ENCODE measurements around the gene HADHB. TPM values are rescaled to one million over a fixed set of nuclear protein-coding genes. Genes with fewer than 3 reads are reported as not detected.

HADHB gene
- total RNA-seq, 2 donors from 2014 or later: 119 to 130 TPM

DNA sequence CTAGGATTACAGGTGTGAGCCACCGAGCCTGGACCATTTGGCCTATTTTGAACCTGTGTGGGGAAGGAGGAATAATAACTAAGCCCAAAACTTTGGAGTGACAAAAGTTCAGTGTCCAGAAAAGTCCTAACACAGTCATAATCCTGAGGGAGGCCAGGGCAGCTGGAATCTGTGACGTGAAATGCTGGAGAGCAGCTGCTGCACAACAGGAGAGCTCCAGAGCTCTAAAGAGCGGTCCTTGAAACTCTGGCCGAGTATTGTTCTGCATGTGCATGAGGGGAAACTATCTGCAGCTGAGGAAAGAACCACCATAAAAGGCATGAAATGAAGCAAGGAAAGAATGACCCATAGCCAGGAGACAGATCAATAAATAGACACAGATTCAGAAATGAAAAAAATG, 28.2 kb upstream of the HADHB start:
- 98% methylated on average over 4 of the region's 4 CpGs for WGBS
- no peak overlapping the region for H3K4me3 ChIP-seq
- no peak overlapping the region for H3K27ac ChIP-seq
- intact Hi-C loops (cut with DNase I): no loop called here
- no peaks in the 10 kb centered on the region for H3K27me3 ChIP-seq (replicated peaks; ENCODE audit: insufficient read depth)
- H3K9me3 ChIP-seq: no peaks in the 10 kb centered on the region
- no peak for DNase-seq (ENCODE audit: low spot score)
- TF ChIP-seq POLR2A (IDR thresholded peaks at IDR 0.05) (no peak), POLR2AphosphoS5 (IDR thresholded peaks at IDR 0.05) (no peak)
- TF ChIP-seq, protein P1, sequence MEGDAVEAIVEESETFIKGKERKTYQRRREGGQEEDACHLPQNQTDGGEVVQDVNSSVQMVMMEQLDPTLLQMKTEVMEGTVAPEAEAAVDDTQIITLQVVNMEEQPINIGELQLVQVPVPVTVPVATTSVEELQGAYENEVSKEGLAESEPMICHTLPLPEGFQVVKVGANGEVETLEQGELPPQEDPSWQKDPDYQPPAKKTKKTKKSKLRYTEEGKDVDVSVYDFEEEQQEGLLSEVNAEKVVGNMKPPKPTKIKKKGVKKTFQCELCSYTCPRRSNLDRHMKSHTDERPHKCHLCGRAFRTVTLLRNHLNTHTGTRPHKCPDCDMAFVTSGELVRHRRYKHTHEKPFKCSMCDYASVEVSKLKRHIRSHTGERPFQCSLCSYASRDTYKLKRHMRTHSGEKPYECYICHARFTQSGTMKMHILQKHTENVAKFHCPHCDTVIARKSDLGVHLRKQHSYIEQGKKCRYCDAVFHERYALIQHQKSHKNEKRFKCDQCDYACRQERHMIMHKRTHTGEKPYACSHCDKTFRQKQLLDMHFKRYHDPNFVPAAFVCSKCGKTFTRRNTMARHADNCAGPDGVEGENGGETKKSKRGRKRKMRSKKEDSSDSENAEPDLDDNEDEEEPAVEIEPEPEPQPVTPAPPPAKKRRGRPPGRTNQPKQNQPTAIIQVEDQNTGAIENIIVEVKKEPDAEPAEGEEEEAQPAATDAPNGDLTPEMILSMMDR (IDR thresholded peaks at IDR 0.05): no peak
- H3K36me3 ChIP-seq: peaks cover 0 to 6% of the 10 kb centered on the region in 2 donors
- no peaks in the 10 kb centered on the region for H3K4me1 ChIP-seq (replicated peaks)

DNA sequence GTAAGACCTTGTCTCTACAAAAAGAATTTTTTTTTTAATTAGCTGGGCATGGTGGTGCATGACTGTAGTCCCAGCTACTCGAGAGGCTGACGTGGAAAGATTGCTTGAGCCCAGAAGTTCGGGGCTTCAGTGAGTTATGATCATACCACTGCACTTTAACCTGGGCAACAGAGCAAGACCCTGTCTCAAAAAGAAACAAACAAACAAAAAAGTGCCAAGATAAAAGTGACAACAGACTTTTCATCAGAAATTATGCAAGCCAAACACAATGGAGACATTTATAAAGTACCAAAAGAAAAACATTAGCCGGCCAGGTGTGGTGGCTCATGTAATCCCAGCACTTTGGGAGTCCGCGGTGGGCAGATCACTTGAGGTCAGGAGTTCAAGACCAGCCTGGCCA, 27.0 kb upstream of the HADHB start:
- H3K4me3 ChIP-seq: no peak overlapping the region
- H3K27me3 ChIP-seq (replicated peaks; ENCODE audit: insufficient read depth): no peaks in the 10 kb centered on the region
- H3K4me1 ChIP-seq (replicated peaks): no peaks in the 10 kb centered on the region
- H3K36me3 ChIP-seq: peaks cover 0 to 6% of the 10 kb centered on the region in 2 donors
- TF ChIP-seq, protein P1 (IDR thresholded peaks at IDR 0.05): no peak
- TF ChIP-seq POLR2A (IDR thresholded peaks at IDR 0.05): no peak
- no peak for TF ChIP-seq POLR2AphosphoS5 (IDR thresholded peaks at IDR 0.05)
- 83% methylated on average over 6 of the region's 6 CpGs for WGBS
- H3K27ac ChIP-seq: no peak overlapping the region
- H3K9me3 ChIP-seq: no peaks in the 10 kb centered on the region
- no peak for DNase-seq (ENCODE audit: low spot score)
- intact Hi-C loops (cut with DNase I): no loop called here

DNA sequence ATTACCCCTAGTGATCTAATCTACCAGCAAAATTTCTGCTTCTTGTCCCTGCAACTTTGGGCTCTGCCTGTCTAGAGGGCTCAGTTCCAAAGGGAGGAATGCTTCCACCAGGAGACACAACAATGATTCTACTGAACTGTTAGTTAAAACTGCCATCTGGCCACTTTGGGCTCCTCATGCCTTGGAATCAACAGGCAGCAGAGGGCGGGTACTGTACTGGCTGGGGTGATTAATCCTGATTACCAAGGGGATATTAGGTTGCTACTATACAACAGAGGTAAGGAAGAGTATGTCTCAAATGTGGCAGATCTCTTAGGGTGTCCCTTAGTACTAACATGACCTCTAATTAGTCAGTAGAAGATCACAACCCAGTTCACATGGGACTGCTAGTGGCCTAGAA, 21.7 kb upstream of the HADHB start:
- Histone ChIP-seq H3K36me3 (no peaks in the 10 kb centered on the region), H3K27ac (no peak overlapping the region), H3K4me3 (no peak overlapping the region), H3K27me3 (replicated peaks; ENCODE audit: insufficient read depth) (no peaks in the 10 kb centered on the region), H3K4me1 (replicated peaks) (no peaks in the 10 kb centered on the region), H3K9me3 (no peaks in the 10 kb centered on the region)
- WGBS: 100% methylated on average over 1 of the region's 1 CpG
- TF ChIP-seq POLR2A (IDR thresholded peaks at IDR 0.05) (no peak), POLR2AphosphoS5 (IDR thresholded peaks at IDR 0.05) (no peak)
- TF ChIP-seq, protein P1 (IDR thresholded peaks at IDR 0.05): no peak
- no peak for DNase-seq (ENCODE audit: low spot score)
- intact Hi-C loops (cut with DNase I): no loop called here

DNA sequence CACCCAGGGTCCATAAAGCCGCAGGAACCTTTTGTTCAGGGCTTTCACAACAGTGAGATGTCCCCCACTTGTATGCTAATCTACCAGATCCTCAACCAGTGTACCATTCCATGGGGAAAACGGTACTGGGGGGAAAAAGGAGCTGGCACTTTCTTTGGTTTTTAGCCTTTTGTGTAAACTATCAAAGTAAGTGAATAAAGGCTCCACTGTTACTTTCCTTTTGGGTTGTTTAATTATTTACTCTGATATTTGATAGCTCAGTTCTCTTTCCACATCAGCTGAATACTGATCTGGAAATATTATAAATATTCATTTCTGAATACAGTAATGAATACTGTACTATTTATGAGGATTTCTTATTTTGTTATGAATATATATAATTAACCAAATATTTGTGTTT, 20.6 kb upstream of the HADHB start:
- intact Hi-C loops (cut with DNase I): no loop called here
- 63% methylated on average over 2 of the region's 2 CpGs for WGBS
- Histone ChIP-seq H3K27ac (no peak overlapping the region), H3K36me3 (peaks cover 0 to 5% of the 10 kb centered on the region in 2 donors), H3K4me1 (replicated peaks) (no peaks in the 10 kb centered on the region), H3K4me3 (no peak overlapping the region), H3K27me3 (replicated peaks; ENCODE audit: insufficient read depth) (no peaks in the 10 kb centered on the region), H3K9me3 (no peaks in the 10 kb centered on the region)
- DNase-seq (ENCODE audit: low spot score): no peak
- TF ChIP-seq, protein P1 (IDR thresholded peaks at IDR 0.05): no peak
- TF ChIP-seq POLR2AphosphoS5 (IDR thresholded peaks at IDR 0.05): no peak
- TF ChIP-seq POLR2A (IDR thresholded peaks at IDR 0.05): no peak

DNA sequence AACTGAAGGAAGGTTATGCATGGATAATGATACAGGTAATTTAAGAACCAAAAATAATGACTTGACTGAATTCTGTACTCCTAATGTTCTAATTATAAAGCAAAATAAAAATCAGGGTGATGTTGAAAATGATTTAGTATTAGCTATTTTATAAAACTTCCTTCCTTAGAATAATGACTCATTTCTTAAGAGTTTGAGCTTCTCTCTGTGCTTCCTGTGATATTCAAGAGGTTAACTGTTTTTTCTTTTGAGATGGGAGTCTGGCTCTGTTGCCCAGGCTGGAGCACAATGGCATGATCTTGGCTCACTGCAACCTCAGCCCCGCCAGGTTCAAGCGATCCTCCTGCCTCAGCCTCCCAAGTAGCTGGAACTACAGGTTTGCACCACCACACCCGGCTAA, 15.1 kb upstream of the HADHB start:
- intact Hi-C loops (cut with DNase I): no loop called here
- 100% methylated on average over 3 of the region's 3 CpGs for WGBS

More for the DNA sequence above, 15.1 kb upstream of the HADHB start:
- Histone ChIP-seq H3K9me3 (no peaks in the 10 kb centered on the region), H3K4me3 (no peak overlapping the region), H3K4me1 (replicated peaks) (no peaks in the 10 kb centered on the region), H3K36me3 (peaks cover 3 to 6% of the 10 kb centered on the region in 2 donors), H3K27ac (no peak overlapping the region), H3K27me3 (replicated peaks; ENCODE audit: insufficient read depth) (no peaks in the 10 kb centered on the region)
- no peak for DNase-seq (ENCODE audit: low spot score)
- TF ChIP-seq POLR2AphosphoS5 (IDR thresholded peaks at IDR 0.05) (no peak), POLR2A (IDR thresholded peaks at IDR 0.05) (no peak)
- TF ChIP-seq, protein P1 (IDR thresholded peaks at IDR 0.05): no peak
